Heart left ventricle (tissue), 16 donors: ENCODE measurements around the gene NLRC5. TPM values are rescaled to one million over a fixed set of nuclear protein-coding genes. Genes with fewer than 3 reads are reported as not detected.

ENCODE experiments used
- ATAC-seq, 4 donors: fragments of 200-7000 bp; cut with Tn5 transposase; one replicate each; pipeline ENCODE4 v1.9.1; 2020 to 2022; ENCODE audit warnings: moderate library complexity in 4 of 4, mild to moderate bottlenecking in 3 of 4, moderate number of reproducible peaks in 1 of 4
- DNase-seq, 5 donors: peaks; one replicate each; pipeline ENCODE4 v3.0.0-alpha.2; 2020
- H3K27ac ChIP-seq, 12 donors: fragments of 200-600 bp; sonication (generic) in 4 of 12; one replicate each; pipeline versions ENCODE4 v1.5.0 to v1.8.0; 2016 to 2022; ENCODE audit warnings: mild to moderate bottlenecking in 2 of 12
- H3K27me3 ChIP-seq, 9 donors: fragments of 200-600 bp; sonication (generic) in 2 of 9; one replicate each; pipeline versions ENCODE4 v1.5.1 to v1.8.0; 2016 to 2022; ENCODE audit warnings: mild to moderate bottlenecking in 3 of 9
- H3K36me3 ChIP-seq, 9 donors: fragments of 200-600 bp; sonication (generic) in 2 of 9; one replicate each; pipeline versions ENCODE4 v1.5.0 to v1.8.0; 2018 to 2022; ENCODE audit warnings: mild to moderate bottlenecking in 2 of 9
- H3K4me1 ChIP-seq, 12 donors: fragments of 200-600 bp; sonication (generic) in 4 of 12; one replicate each; pipeline versions ENCODE4 v1.5.0 to v1.8.0; 2016 to 2022; ENCODE audit warnings: mild to moderate bottlenecking in 3 of 12
- H3K4me3 ChIP-seq, 12 donors: fragments of 200-600 bp; sonication (generic) in 4 of 12; one replicate each; pipeline versions ENCODE4 v1.5.0 to v1.8.0; 2017 to 2022; ENCODE audit warnings: mild to moderate bottlenecking in 9 of 12, moderate library complexity in 4 of 12
- H3K9me3 ChIP-seq, 12 donors: fragments of 200-600 bp; sonication (generic) in 4 of 12; one replicate each; pipeline versions ENCODE4 v1.5.0 to v1.8.0; 2016 to 2022; ENCODE audit warnings: mild to moderate bottlenecking in 1 of 12
- POLR2A ChIP-seq, 2 donors: fragments of 450-650 bp; IDR thresholded peaks; one replicate each; pipeline ENCODE4 v1.6.1; 2017; ENCODE audit warnings: antibody characterized with exemption in 2 of 2, mild to moderate bottlenecking in 2 of 2, moderate library complexity in 2 of 2
- WGBS, 4 donors: extraction: QIAGEN DNeasy Blood & Tissue Kit in 2 of 4; methylation state at CpG; one replicate each; pipeline versions ENCODE4 v1.1.5 to v1.1.7; 2013 to 2018; 5-methylcytosine and 5-hydroxymethylcytosine counted together
- intact Hi-C, 10 donors: fragments of 100-400 bp; cut with DNase I; formaldehyde crosslinking; loops; one replicate each; pipeline versions ENCODE4 v1.11.1 to v1.14.2; 2022
- polyA plus RNA-seq, 2 donors: library from polyadenylated mRNA; stranded (reverse); fragments of 200-250 nt; gene quantifications; one replicate each; pipeline ENCODE4 v1.2.3, GENCODE V29; 2013
- total RNA-seq, 9 donors: library from RNA; depleted of rRNA in 2 of 9; stranded (reverse); fragments of >200 nt in 2 of 9; fragmentation: NEBNext Ultra II Directional in 3 of 9; extraction: Animal tissue kit (Norgen Biotek cat#: 25700) in 3 of 9; gene quantifications; one replicate each; pipeline versions ENCODE4 v1.1.0 to v1.2.4, GENCODE V29; 2016 to 2023
- TF ChIP-seq, protein P1 (sequence below), 12 donors: fragments of 200-600 bp; sonication (generic) in 4 of 12; IDR thresholded peaks; one replicate each; pipeline versions ENCODE4 v1.5.0 to v1.8.0; 2018 to 2022; ENCODE audit warnings: antibody characterized with exemption in 12 of 12, mild to moderate bottlenecking in 5 of 12
- donor health status: ischemic (EF 13 %, LVEDD 7.1; RV severe dilation, severe dysfunction).
- donor health status: healthy with polysubstance abuse.
- donor health status: DM: no; HTN: yes; CAD: no.
- donor health status: DM: no; HTN: no; CAD: no.
- donor health status: ischemic (EF 25% LVEDD 6.9; RV normal size, moderate dysfunction).
- donor health status: ischemic (EF 25% LVEDD 5.7; RV mildly dilated, moderate dysfunction).
- donor health status: healthy.
- donor health status: DM: yes; HTN: yes; CAD: no.
- donor health status: ischemic (EF 35%, LVEDD 5.7; RV mildly dilated, moderate dysfunction).
- donor health status: nonischemic (EF 11% LVEDD 7.7; RV severe dilation, severe dysfunction).
- donor health status: DM: yes; HTN: yes; CAD: no.
- donor health status: PGD.
- donor health status: ischemic (EF 29% LVEDD 5.4; RV normal size, mild dysfunction).
- donor health status: nonischemic (EF 23%, LVEDD 6.1; RV moderate dilation, normal function).

NLRC5 gene
- total and polyA plus RNA-seq, 11 donors = 5.8 to 98.6 (median 9.9) TPM

DNA sequence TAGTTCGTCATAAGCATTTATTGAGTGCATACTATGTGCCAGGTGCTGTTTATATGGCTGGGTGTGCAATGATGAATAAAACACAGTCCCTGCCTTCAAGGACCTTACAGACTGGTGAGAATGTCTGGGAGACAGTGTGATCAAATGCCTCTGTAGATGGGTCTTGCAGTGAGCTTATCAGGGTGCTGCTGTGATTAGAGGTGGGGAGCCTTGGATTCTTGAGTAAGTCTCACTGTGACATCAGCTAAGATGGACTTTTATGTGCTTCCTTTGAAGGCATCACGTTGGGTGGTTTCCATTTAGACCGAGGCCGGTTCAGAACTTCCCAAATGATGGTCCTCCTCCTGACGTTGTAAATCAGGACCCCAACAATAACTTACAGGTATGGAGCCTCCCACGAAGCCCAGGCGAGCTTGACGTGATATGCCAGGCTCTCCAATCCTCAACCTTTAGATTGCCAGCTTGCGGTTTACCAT is 47.5 kb upstream of the NLRC5 start:
- TF ChIP-seq, protein P1, sequence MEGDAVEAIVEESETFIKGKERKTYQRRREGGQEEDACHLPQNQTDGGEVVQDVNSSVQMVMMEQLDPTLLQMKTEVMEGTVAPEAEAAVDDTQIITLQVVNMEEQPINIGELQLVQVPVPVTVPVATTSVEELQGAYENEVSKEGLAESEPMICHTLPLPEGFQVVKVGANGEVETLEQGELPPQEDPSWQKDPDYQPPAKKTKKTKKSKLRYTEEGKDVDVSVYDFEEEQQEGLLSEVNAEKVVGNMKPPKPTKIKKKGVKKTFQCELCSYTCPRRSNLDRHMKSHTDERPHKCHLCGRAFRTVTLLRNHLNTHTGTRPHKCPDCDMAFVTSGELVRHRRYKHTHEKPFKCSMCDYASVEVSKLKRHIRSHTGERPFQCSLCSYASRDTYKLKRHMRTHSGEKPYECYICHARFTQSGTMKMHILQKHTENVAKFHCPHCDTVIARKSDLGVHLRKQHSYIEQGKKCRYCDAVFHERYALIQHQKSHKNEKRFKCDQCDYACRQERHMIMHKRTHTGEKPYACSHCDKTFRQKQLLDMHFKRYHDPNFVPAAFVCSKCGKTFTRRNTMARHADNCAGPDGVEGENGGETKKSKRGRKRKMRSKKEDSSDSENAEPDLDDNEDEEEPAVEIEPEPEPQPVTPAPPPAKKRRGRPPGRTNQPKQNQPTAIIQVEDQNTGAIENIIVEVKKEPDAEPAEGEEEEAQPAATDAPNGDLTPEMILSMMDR (IDR thresholded peaks at IDR 0.05) = no peak
- no peak for TF ChIP-seq POLR2A (IDR thresholded peaks at IDR 0.05)
- WGBS, 4 donors = 77 to 90% (median 84%) methylated on average over 9 of the region's 9 CpGs
- Histone ChIP-seq H3K4me1 (peaks cover 0 to 37% (median 14%) of the 10 kb centered on the region in 12 donors), H3K36me3 (peaks cover 0 to 98% (median 97%) of the 10 kb centered on the region in 9 donors), H3K9me3 (no peaks in the 10 kb centered on the region), H3K4me3 (no peak overlapping the region), H3K27ac (no peak overlapping the region), H3K27me3 (no peaks in the 10 kb centered on the region)
- intact Hi-C loops = loop anchor here in 1 of 10 donors (10.0 kb wide), 1 partner anchor 213 kb away; no protein-coding TSS in a partner anchor
- DNase-seq (no peak), ATAC-seq (no peak)

DNA sequence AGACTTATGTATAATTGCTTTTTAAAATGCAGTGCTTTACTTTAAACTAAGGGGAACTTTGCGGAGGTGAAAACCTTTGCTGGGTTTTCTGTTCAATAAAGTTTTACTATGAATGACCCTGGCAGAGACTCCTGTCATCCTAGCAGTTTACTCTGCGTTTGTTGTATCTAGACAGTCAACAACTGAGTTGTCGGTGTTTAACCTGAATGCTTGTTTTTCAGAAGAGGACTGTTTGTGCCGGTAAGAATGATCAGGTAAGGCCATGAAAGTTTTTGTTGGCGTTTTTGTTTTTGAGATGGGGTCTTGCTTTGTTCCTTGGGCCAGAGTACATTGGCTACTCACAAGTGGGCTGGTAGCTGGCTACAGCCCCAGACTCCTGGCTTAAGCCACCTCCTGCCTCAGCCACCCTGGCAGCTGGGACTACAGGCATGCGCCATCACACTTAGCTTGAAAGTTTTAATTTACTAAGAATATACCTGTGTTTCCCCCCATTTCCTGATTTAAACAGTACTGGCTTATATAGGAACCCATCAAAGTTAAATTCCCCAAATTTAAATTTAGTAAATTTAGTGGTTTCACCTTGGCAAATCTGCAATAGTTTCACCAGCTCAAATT is 45.5 kb upstream of the NLRC5 start:
- WGBS, 4 donors = 88 to 95% (median 91%) methylated on average over 6 of the region's 6 CpGs
- intact Hi-C loops = loop anchor here in 1 of 10 donors (10.0 kb wide), 1 partner anchor 211 kb away; no protein-coding TSS in a partner anchor
- Histone ChIP-seq H3K27me3 (no peaks in the 10 kb centered on the region), H3K4me3 (no peak overlapping the region), H3K27ac (no peak overlapping the region), H3K36me3 (peaks cover 0 to 89% (median 81%) of the 10 kb centered on the region in 9 donors), H3K9me3 (no peaks in the 10 kb centered on the region), H3K4me1 (peaks cover 0 to 24% (median 4%) of the 10 kb centered on the region in 12 donors)
- DNase-seq = no peak
- TF ChIP-seq, protein P1 (IDR thresholded peaks at IDR 0.05) = no peak
- TF ChIP-seq POLR2A (IDR thresholded peaks at IDR 0.05) = no peak
- no peak for ATAC-seq

DNA sequence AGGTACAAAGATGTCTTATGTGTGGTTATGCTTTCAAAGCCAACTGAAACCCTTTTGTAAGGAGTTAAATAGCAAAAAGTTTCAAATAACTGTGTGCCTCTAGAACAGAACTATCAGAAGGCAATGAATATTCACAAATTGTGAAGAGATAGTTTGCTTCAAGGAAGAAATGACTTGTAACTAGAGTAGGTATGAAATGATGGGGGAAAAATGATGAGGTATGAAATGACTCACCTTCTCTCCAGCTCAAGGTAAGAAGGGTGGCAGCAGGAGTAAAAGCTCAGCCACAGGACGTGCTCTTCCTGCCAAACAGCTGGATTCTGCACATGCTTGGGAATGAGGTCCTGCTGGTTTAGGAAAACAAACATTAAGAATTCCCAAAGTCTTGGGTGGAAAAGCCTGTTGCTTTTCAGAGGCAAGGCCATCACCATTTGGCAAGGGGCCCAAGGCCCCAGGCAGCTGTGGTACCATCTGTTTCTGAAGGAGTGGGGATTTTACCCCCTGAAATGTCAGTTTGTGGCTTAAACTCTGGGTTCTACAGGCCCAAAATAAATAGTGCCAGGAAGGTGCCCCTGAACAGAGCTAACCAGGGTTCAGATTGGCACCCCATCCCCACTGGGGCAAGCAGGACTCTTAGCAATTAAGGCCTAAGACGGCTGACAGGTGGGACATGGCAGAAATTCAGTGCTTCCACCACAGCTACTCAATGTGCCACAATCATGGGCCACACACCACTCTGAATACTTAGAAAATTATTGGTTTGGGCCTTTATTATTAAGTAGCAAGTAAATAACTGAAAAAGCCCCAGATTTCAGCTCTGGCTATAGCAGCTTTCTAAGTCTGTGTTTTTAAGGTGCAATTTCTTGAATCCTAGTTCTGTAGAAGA is 44.2 kb upstream of the NLRC5 start:
- no peak for DNase-seq
- intact Hi-C loops = loop anchor here in 1 of 10 donors (10.0 kb wide), 1 partner anchor 210 kb away; no protein-coding TSS in a partner anchor
- Histone ChIP-seq H3K36me3 (peaks cover 0 to 76% (median 67%) of the 10 kb centered on the region in 9 donors), H3K27ac (peak overlapping the region in 1 of 12 donors; percentile 6), H3K4me1 (peaks cover 0 to 15% (median 2%) of the 10 kb centered on the region in 12 donors), H3K27me3 (no peaks in the 10 kb centered on the region), H3K4me3 (no peak overlapping the region), H3K9me3 (no peaks in the 10 kb centered on the region)
- 42 to 63% (median 57%) methylated on average over 2 of the region's 2 CpGs for WGBS, 4 donors
- TF ChIP-seq POLR2A (IDR thresholded peaks at IDR 0.05) = no peak
- TF ChIP-seq, protein P1 (IDR thresholded peaks at IDR 0.05) = no peak
- peak in 1 of 4 donors; percentile 10 for ATAC-seq
